Pancreas (tissue), 10 donors: ENCODE results near the gene NELFB. TPM values are rescaled to one million over a fixed set of nuclear protein-coding genes. Genes with fewer than 3 reads are reported as not detected.

ENCODE experiments used
- ATAC-seq, 4 donors: fragments of 200-7000 bp; cut with Tn5 transposase; one replicate each; pipeline versions ENCODE4 v1.8.0 to v1.9.1; 2020; ENCODE audit warnings: mild to moderate bottlenecking in 4 of 4, moderate library complexity in 4 of 4
- DNase-seq, 6 donors: peaks; one replicate each; pipeline ENCODE4 v3.0.0-alpha.2; 2020
- FAIRE-seq: peaks from 2 replicates; lab custom pipeline; 2012; peaks lifted over from hg19 to GRCh38; lab: Jason Lieb, UNC
- H3K27ac ChIP-seq, 4 donors: fragments of 200-600 bp; sonication (generic); 1 replicate in 3 of 4; 2 replicates in 1 of 4; pipeline versions ENCODE4 v1.5.0 to v1.8.0; 2020
- H3K27me3 ChIP-seq, 4 donors: fragments of 200-600 bp; one replicate each; pipeline ENCODE4 v1.8.0; 2021
- H3K36me3 ChIP-seq, 3 donors: fragments of 200-600 bp; sonication (generic) in 1 of 3; one replicate each; pipeline versions ENCODE4 v1.5.0 to v1.8.0; 2020 to 2021
- H3K4me1 ChIP-seq, 3 donors: fragments of 200-600 bp; one replicate each; pipeline ENCODE4 v1.8.0; 2021
- H3K4me3 ChIP-seq, 4 donors: fragments of 200-600 bp; sonication (generic) in 2 of 4; one replicate each; pipeline versions ENCODE4 v1.5.0 to v1.8.0; 2020 to 2021
- H3K9me3 ChIP-seq, 4 donors: fragments of 200-600 bp; one replicate each; pipeline ENCODE4 v1.8.0; 2021
- WGBS, 2 donors: extraction: QIAGEN DNeasy Blood & Tissue Kit; methylation state at CpG; one replicate each; pipeline ENCODE4 v1.1.7; 2013; 5-methylcytosine and 5-hydroxymethylcytosine counted together
- intact Hi-C, 3 donors: fragments of 100-400 bp; cut with DNase I; formaldehyde crosslinking; loops; one replicate each; pipeline versions ENCODE4 v1.11.1 to v1.14.2; 2022
- polyA plus RNA-seq, 2 donors: library from polyadenylated mRNA; stranded (reverse); fragments of 200-250 nt; gene quantifications; one replicate each; pipeline ENCODE4 v1.2.3, GENCODE V29; 2013
- total RNA-seq, 6 donors: library from RNA; stranded (reverse); fragmentation: NEBNext Ultra II Directional in 4 of 6; extraction: Animal tissue kit (Norgen Biotek cat#: 25700) in 4 of 6; gene quantifications; one replicate each; pipeline versions ENCODE4 v1.2.1 to v1.2.4, GENCODE V29; 2021 to 2023
- TF ChIP-seq, protein P1 (sequence below), 4 donors: fragments of 200-600 bp; sonication (generic) in 3 of 4; IDR thresholded peaks; one replicate each; pipeline versions ENCODE4 v1.5.0 to v1.8.0; 2021; ENCODE audit warnings: antibody characterized with exemption in 4 of 4
- donor health status: healthy with polysubstance abuse.
- donor health status: DM: no; HTN: no; CAD: no; lungs with moderate emphysema.
- donor health status: DM: no; HTN: no; CAD: no.
- donor health status: control.
- donor health status: control.
- donor health status: Bipolar disorder and iron deficiency.
- donor health status: DM: yes; HTN: yes; CAD: no.
- donor health status: DM: no; HTN: no; CAD: no.
- donor health status: DM: no; HTN: no; CAD: no.
- donor health status: DM: yes; HTN: yes; CAD: no.

NELFB gene
- total and polyA plus RNA-seq, 8 donors, result 22.3 to 34.2 (median 29.5) TPM

DNA sequence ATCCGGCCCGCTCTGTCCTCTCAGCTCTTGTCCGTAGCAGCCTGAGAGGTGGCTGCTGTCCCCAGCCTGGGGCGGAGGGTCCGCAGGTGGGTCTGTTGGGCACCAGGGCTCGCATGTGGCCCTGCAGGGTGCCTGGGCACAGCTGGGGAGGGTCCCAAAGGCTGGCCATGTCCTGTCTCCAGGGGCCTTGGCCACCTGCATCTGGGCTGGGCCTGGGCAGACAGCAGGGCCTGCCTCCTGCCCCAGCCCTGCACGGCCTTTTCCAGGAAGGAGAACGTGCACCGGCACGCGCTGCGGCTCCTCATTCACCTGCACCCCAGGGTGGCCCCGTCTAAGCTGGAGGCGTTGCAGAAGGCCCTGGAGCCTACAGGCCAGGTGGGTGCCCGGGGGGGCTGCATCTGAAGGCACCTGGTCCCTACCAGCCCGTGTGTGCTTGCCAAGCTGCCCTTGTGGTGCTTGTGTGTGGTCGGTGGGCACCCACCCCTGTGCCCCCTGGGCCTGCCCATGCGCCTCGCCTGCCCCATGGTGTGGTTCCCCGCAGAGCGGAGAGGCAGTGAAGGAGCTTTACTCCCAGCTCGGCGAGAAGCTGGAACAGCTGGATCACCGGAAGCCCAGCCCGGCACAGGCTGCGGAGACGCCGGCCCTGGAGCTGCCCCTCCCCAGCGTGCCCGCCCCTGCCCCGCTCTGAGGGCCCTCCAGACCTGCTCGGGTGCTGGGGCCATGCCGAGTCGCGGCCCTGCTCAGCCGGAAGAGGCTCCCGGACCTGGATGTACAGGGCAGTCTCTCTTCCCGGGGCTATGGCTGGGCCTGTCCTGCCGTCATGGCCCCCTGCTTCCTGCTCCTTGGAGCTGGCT is 17.3 kb downstream of the NELFB start:
- no peak overlapping the region for H3K27ac ChIP-seq
- FAIRE-seq, result no peak
- peaks cover 7 to 11% (median 11%) of the 10 kb centered on the region in 3 donors for H3K36me3 ChIP-seq
- intact Hi-C loops, result loop anchor here in 1 of 3 donors (10.0 kb wide), 1 partner anchor 252 kb away; no protein-coding TSS in a partner anchor
- H3K9me3 ChIP-seq, result no peaks in the 10 kb centered on the region
- H3K4me3 ChIP-seq, result no peak overlapping the region
- H3K27me3 ChIP-seq, result no peaks in the 10 kb centered on the region
- peak in 2 of 6 donors; percentile 42 to 81 for DNase-seq
- TF ChIP-seq, protein P1, sequence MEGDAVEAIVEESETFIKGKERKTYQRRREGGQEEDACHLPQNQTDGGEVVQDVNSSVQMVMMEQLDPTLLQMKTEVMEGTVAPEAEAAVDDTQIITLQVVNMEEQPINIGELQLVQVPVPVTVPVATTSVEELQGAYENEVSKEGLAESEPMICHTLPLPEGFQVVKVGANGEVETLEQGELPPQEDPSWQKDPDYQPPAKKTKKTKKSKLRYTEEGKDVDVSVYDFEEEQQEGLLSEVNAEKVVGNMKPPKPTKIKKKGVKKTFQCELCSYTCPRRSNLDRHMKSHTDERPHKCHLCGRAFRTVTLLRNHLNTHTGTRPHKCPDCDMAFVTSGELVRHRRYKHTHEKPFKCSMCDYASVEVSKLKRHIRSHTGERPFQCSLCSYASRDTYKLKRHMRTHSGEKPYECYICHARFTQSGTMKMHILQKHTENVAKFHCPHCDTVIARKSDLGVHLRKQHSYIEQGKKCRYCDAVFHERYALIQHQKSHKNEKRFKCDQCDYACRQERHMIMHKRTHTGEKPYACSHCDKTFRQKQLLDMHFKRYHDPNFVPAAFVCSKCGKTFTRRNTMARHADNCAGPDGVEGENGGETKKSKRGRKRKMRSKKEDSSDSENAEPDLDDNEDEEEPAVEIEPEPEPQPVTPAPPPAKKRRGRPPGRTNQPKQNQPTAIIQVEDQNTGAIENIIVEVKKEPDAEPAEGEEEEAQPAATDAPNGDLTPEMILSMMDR (IDR thresholded peaks at IDR 0.05), result no peak
- no peak for ATAC-seq
- H3K4me1 ChIP-seq, result peaks cover 15 to 25% (median 24%) of the 10 kb centered on the region in 3 donors
- 94 to 95% methylated on average over 36 to 39 of the region's 39 CpGs for WGBS, 2 donors

DNA sequence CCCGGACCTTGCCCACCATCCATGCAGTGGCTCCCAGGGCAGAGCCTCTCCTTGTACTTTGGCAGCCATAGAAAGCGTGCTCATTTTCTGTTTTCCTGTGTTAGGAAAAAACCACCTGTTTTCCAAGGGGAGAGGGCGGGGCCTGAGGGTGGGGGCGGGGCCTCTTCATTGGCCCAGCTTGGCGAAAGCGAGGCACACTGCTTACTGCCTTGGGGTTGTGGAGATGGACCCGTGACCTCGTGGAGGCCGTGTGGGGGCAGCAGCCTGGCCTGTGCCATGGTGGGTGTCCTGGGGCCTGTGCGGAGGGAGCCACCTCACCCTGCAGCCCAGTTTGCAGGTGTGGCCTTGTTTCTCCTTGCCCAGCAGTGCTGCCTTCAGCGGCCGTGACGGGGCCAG is 18.0 kb downstream of the NELFB start:
- Histone ChIP-seq H3K36me3 (peaks cover 7 to 11% (median 11%) of the 10 kb centered on the region in 3 donors), H3K4me1 (peaks cover 15 to 25% (median 24%) of the 10 kb centered on the region in 3 donors), H3K9me3 (no peaks in the 10 kb centered on the region), H3K27ac (no peak overlapping the region), H3K4me3 (no peak overlapping the region), H3K27me3 (no peaks in the 10 kb centered on the region)
- TF ChIP-seq, protein P1 (IDR thresholded peaks at IDR 0.05), result no peak
- intact Hi-C loops, result loop anchor here in 1 of 3 donors (10.0 kb wide), 1 partner anchor 252 kb away; no protein-coding TSS in a partner anchor
- no peak for ATAC-seq
- FAIRE-seq, result no peak
- WGBS, 2 donors, result 57 to 61% methylated on average over 13 of the region's 13 CpGs
- DNase-seq, result peak in 2 of 6 donors; percentile 22 to 39

DNA sequence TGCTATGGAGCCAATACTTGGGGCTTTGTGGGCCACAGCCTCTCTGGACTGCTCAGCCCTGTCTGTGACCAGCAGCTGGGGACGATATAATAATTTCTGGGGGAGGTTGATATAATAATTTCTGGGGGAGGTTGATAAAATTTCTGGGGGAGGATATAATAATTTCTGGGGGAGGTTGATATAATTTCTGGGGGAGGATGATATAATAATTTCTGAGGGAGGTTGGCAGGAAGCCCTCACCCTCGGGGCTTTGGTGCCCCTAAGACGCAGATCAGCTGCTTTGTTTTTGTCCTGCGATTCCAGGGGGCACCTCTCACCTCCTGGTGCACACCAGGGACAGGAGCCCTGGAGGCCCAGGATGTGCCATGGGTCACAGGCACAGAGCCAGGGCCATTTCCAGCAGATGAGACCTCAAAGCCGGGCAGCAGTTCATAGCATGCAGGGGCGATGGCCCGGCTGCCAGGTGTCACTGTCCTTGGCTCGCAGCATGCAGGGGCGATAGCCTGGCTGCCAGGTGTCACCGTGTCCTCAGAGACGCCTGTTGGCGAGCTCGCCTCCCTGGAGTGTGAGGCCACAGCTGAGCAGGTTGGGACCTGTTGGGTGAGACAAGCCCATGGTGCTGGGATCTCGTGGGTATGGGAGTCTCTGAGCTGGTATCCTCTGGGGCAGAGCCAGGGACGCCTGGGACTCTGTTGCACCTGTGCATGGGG is 18.6 kb downstream of the NELFB start:
- Histone ChIP-seq H3K36me3 (peaks cover 7 to 11% (median 11%) of the 10 kb centered on the region in 3 donors), H3K27me3 (no peaks in the 10 kb centered on the region), H3K4me1 (peaks cover 11 to 20% (median 19%) of the 10 kb centered on the region in 3 donors), H3K27ac (no peak overlapping the region), H3K9me3 (no peaks in the 10 kb centered on the region), H3K4me3 (no peak overlapping the region)
- FAIRE-seq, result no peak
- TF ChIP-seq, protein P1 (IDR thresholded peaks at IDR 0.05), result no peak
- intact Hi-C loops, result loop anchor here in 1 of 3 donors (10.0 kb wide), 1 partner anchor 251 kb away; no protein-coding TSS in a partner anchor
- peak in 1 of 6 donors; percentile 44 for DNase-seq
- 37 to 73% methylated on average over 15 of the region's 15 CpGs for WGBS, 2 donors
- no peak for ATAC-seq

DNA sequence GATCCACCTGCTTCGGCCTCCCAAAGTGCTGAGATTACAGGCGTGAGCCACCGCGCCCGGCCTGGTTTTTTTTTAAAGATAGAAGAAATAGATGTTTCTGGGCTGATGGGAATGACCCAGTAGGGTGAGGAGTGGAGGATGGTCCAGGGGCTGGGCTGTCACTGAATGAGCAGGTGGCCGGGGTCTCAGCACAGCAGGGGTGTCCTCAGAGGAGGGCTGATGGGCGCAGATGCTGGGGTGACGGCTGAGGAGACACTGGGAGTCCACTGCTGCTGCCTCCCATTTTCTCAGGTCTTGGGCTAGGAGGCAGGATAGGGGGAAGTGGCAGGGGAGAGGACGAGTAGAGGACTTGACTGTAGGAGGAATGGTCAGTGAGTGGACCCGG is 20.1 kb downstream of the NELFB start:
- TF ChIP-seq, protein P1 (IDR thresholded peaks at IDR 0.05), result no peak
- H3K27ac ChIP-seq, result no peak overlapping the region
- H3K4me1 ChIP-seq, result peaks cover 0 to 10% (median 8%) of the 10 kb centered on the region in 3 donors
- DNase-seq (no peak), ATAC-seq (no peak), FAIRE-seq (no peak)
- H3K27me3 ChIP-seq, result no peaks in the 10 kb centered on the region
- no peak overlapping the region for H3K4me3 ChIP-seq
- intact Hi-C loops, result loop anchor here in 1 of 3 donors (10.0 kb wide), 1 partner anchor 250 kb away; no protein-coding TSS in a partner anchor
- no peaks in the 10 kb centered on the region for H3K9me3 ChIP-seq
- peaks cover 7 to 11% (median 11%) of the 10 kb centered on the region in 3 donors for H3K36me3 ChIP-seq
- 74 to 88% methylated on average over 10 of the region's 10 CpGs for WGBS, 2 donors
